Stimulated activated CD8-positive, alpha-beta memory T cell treated with anti-CD3 and anti-CD28 coated beads, Interleukin-15, amount 100 ng/mL, for 24 hours (primary cell): ENCODE results near the gene MS4A6E.
A peak's percentile ranks its signal among the peaks of the same experiment; 100 is the strongest.
"Not testable (repeated sequence)": the region's sequence is repeated elsewhere in the genome, so short reads cannot be mapped to it uniquely, and the experiment has no call there.

Experiments
- DNase-seq: peaks from one replicate; pipeline ENCODE4 v3.0.0-alpha.2; 2020; ENCODE audit warnings: low read depth

MS4A6E gene, protein sequence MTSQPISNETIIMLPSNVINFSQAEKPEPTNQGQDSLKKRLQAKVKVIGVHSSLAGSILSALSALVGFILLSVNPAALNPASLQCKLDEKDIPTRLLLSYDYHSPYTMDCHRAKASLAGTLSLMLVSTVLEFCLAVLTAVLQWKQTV

GRCh38 chr11:60326955-60327354 lies at the start of gene MS4A6E:
Gene MS4A6E (plus strand): TSS chr11:60327255. CDS start chr11:60334896, 7,641 bp downstream.
- DNase-seq = no peak

- no peak for DNase-seq
Measured at GRCh38 chr11:60280412-60280811, 46.6 kb upstream of the MS4A6E start, which contains the start of gene MS4A4A. Gene MS4A4A (plus strand): TSS chr11:60280666. CDS start chr11:60280676, 10 bp downstream.

GRCh38 chr11:60281485-60281884 lies 45.6 kb upstream of the MS4A6E start:
- DNase-seq = no peak

GRCh38 chr11:60282286-60282685 lies 44.8 kb upstream of the MS4A6E start:
- DNase-seq = no peak

DNA sequence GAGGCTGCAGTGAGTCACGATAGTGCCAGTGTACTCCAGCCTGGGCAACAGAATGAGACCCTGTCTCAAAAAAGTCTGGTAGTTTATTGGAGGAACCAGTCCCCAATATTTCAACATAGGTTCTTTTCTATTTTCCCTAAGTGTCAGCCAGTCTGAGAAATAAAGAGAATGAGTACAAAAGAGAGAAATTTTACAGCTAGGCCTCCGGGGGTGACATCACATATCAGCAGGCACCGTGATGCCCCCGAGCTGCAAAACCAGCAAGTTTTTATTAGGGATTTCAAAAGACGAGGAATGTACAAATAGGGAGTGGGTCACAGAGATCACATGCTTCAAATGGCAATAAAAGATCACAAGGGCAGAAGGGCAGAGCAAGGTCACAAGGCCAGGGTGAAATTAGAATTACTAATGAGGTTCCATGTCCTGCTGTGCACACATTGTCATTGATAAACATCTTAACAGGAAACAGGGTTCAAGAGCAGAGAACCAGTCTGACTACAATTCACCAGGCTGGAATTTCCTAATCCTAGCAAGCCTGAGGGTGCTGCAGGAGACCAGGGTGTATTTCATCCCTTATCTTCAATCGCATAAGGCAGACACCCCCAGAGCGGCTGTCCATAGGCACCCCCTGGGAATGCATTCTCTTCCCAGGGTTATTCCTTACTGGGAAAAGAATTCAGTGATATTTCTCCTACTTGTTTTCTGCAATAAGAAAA lies 41.5 kb upstream of the MS4A6E start:
- DNase-seq = not testable (repeated sequence)

- no peak for DNase-seq
Measured at GRCh38 chr11:60288531-60288930, 38.5 kb upstream of the MS4A6E start.

DNA sequence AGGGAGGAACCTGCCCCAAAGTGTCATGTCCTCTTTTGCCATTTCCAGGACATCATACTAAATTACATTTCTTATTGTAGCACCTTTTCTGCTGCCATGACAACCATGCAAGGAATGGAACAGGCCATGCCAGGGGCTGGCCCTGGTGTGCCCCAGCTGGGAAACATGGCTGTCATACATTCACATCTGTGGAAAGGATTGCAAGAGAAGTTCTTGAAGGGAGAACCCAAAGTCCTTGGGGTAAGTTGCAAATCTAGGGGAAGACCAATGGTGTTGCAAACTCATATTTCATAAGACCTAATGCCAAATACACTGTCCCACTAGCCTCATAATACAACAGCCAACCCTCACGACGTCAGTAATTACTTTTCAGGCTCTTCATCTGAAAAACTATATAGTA lies 34.9 kb upstream of the MS4A6E start:
- no peak for DNase-seq

- DNase-seq = no peak
Measured at GRCh38 chr11:60301178-60301577, 25.9 kb upstream of the MS4A6E start.

DNA sequence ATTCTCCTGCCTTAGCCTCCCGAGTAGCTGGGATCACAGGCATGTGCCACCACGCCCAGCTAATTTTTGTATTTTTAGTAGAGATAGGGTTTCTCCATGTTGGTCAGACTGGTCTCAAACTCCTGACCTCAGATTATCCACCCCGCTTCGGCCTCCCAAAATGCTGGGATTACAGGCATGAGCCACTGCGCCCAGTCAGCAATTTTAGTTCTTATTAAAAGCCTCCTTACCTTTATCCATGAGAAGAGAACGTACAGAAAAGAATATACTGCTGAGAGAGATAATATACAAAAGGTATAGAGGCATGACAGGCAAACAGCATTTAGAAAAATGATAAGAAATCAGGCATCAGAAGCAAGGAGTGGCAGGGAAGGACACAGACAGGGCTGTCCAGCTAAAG lies 25.2 kb upstream of the MS4A6E start:
- DNase-seq = not testable (repeated sequence)

GRCh38 chr11:60303661-60304060 lies 23.4 kb upstream of the MS4A6E start:
- no peak for DNase-seq

- no peak for DNase-seq
Measured at GRCh38 chr11:60305906-60306619, 21.0 kb upstream of the MS4A6E start.

GRCh38 chr11:60307507-60308195 lies 19.4 kb upstream of the MS4A6E start:
- DNase-seq = no peak

DNA sequence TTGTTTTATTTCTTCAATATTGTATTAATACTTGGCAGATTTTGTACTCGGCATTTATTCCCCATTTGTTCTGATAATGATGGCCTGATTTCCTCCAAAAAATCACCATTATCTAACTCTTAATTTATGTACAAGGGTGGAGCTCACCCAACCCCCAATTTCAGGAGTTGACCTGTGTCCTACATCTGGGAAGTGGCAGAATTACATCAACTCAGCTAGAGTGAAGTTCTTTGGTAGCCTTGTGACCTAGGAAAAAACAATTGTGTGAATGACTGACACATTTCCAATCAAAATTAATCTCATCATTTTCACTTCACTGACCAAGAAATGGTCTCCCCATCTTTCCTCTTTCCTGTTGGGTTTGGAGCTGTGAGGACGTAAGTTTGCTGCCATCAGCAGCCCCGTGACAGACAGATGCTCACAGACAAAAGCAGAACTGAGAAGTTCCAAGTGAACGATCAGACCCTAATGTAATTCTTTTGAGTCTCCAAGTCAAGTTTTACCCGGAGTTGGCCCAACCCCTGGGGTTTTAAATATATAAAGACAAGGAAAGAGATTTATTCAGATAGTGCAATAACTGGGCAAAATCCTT lies 16.6 kb upstream of the MS4A6E start:
- no peak for DNase-seq

GRCh38 chr11:60314635-60315321 lies 12.3 kb upstream of the MS4A6E start:
- DNase-seq = no peak

DNA sequence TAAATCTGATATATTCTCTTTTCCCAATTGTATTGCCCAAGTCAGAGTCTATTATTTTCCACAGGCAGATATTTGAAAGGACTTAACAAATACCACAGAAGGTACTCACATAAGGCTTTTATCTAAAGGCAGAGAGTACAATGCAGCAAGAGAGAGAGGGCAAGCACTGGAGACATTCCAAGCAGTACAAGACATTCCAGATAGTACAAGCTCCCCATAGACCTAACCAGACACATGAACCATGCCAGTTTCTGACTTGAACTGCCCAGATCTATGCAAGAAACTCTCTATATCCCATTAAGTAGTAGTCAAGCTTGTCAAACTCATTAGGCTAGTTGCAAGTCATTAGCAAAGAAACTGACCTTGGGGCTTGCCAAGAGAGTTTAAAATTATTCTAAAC lies 11.2 kb upstream of the MS4A6E start:
- DNase-seq = no peak

GRCh38 chr11:60316317-60316716 lies 10.7 kb upstream of the MS4A6E start:
- no peak for DNase-seq

DNA sequence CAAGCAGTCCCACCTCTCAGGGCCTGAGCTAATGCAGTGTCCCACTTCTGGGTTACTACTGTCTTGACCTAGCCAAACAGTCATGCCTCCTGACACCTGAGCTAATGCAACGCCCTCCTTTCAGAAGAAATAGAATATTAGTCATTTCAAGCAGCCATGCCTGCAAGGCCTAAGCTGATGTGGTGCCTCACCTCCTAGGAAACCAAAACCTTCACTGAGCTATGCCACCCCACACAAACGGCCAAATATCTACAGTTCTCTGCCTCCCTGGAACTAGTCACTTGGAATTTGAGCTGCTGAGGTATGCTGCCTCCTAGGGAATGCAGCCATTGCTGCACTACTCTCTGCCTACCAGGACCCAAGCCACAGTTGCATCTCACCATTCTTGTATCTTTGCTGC lies 8.3 kb upstream of the MS4A6E start:
- DNase-seq = no peak

DNA sequence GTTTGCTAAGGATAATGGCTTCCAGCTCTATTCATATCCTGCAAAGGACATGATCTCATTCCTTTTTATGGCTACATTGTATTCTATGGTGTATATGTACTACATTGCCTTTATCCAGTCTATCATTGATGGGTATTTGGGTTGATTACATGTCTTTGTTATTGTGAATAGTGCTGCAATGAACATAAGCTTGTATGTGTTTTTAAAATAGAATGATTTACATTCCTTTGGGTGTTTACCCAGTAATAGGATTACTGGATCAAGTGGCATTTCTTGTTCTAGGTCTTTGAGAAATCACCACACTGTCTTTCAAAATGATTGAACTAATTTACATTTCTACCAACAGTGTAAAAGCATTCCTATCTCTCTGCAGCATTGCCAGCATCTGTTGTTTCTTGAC lies 6.0 kb upstream of the MS4A6E start:
- DNase-seq = no peak

GRCh38 chr11:60328460-60328859 lies 1.4 kb downstream of the MS4A6E start:
- DNase-seq = no peak

DNA sequence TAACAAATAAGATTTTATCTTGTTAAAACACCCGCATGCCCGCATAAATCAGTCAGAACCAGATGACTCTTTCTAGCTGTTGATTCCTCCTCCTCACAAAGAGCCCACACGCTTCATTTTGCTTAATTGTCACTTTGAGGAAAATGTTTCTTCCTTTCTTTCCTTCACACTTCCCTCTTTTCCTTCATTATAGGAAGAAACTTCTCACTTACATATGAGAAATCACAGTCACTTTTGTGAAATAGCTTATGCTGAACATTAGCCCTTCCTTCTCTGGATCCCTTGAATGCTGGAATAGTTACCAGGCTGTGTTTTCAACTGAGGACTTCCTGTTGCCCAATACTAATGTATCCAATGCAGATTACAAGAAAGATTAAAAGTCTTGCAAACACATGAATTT lies 5.8 kb downstream of the MS4A6E start:
- DNase-seq = no peak

DNA sequence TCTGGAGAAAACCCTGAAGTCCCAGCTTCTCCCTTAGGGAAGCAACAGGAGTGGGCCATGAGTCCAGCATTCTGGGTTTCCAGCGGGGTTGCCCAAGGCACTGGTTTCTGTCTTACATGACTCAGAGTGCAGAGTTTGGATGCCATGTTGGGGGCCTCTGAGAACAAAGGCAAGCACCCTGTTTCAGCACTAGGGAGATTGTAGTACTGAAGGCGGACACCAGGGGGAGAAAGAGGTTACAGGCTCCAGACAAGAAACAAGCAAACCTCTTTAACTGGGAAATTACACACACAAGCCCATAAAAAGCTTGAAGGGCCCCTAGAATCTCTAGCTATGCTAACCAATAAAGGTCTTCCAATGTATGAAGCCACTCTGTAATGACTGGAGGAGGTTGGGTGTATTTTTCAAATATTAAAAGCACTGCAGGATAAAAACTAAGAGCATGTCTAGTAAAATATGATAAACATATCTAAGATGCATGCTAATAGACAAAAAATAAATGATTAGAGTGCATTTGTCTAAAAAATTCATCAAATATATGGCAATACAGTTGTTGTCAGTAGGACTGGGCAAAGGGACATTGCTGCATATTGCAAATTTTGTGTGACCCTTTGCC lies 7.1 kb downstream of the MS4A6E start:
- DNase-seq = peak; percentile 38
